ENCODE data around the gene DHDH.
"Not testable (repeated sequence)": the region's sequence is repeated elsewhere in the genome, so short reads cannot be mapped to it uniquely, and the experiment has no call there.

Gene DHDH

DNA sequence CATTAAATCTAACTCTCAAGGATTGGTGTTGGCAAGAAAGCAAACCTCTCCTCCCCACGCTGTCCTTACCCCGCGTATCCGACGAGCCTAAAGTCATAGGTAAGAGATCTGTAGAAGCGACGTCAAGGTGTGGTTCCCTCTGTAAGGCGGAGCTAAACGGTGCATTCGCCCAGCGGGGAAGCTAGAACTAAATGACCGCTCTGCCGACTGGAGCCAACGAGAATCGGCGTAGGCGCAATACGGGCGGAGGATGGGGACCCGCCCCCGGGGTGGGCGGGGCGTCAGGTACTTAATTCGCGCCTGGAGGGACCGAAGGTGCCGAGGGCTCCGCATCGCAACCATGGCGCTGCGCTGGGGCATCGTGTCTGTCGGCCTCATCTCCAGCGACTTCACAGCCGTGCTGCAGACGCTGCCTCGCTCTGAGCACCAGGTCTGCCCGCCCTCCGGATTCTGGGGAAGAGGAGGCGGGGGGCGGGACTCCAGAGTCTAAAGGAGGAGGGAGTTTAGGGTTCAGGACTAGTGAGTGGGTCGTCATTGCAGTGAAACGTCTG is at the start of gene DHDH:
DHDH (plus strand) TSS at position 318 of the 551 bp plus-strand sequence; CDS start at position 341, 23 bp downstream.
- H3K4me1 ChIP-seq (ENCODE audit: insufficient read depth, insufficient read length) = peaks cover 4% of the 10 kb centered on the region
- H3K9ac ChIP-seq (ENCODE audit: insufficient read length, low read depth) = peak within 1 kb of the TSS; percentile 44
- peak; percentile 73 for DNase-seq (ENCODE audit: low read depth, low spot score)
- peak within 1 kb of the TSS; percentile 22 for H3K4me3 ChIP-seq (ENCODE audit: insufficient read length, low read depth)
- no peaks in the 10 kb centered on the region for H3K36me3 ChIP-seq (ENCODE audit: insufficient read depth, insufficient read length, low read length)
- no peaks in the 10 kb centered on the region for H3K9me3 ChIP-seq (ENCODE audit: insufficient read depth, low read length)
- peaks cover 28% of the 10 kb centered on the region for H3K27me3 ChIP-seq (ENCODE audit: insufficient read depth, insufficient read length)
- no peak for TF ChIP-seq SUZ12 (IDR thresholded peaks at IDR 0.05; ENCODE audit: extremely low read depth, insufficient read depth, insufficient read length)
- TF ChIP-seq ZNF274 (IDR thresholded peaks at IDR 0.05; ENCODE audit: low read depth, low read length) = no peak
- TF ChIP-seq YY1 (IDR thresholded peaks at IDR 0.05; ENCODE audit: insufficient read depth, insufficient read length) = no peak

DNA sequence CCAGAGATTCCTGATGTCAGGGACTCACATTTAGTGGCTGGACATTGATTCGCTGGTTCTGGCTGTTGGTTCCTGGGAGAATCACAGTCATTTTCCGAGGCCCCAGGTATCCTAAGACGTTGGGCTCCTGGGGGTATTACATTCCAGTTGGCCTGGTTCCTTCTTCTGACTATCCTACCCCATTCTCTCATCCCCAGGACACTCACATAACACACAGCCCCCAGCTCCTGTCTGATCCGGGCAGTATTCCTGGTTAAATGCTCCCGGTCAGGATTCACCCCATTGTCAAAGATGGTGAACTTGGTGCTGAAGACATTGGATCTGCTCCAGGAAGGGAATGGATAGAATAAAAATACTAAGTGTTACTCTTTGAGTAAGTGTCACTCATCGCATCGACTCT is 49.8 kb upstream of the DHDH start:
- Histone ChIP-seq H3K9ac (ENCODE audit: insufficient read length, low read depth) (no peak overlapping the region), H3K27me3 (ENCODE audit: insufficient read depth, insufficient read length) (no peaks in the 10 kb centered on the region), H3K36me3 (ENCODE audit: insufficient read depth, insufficient read length, low read length) (no peaks in the 10 kb centered on the region), H3K4me3 (ENCODE audit: insufficient read length, low read depth) (no peak overlapping the region), H3K4me1 (ENCODE audit: insufficient read depth, insufficient read length) (no peaks in the 10 kb centered on the region), H3K9me3 (ENCODE audit: insufficient read depth, low read length) (no peaks in the 10 kb centered on the region)
- no peak for DNase-seq (ENCODE audit: low read depth, low spot score)
- no peak for TF ChIP-seq YY1 (IDR thresholded peaks at IDR 0.05; ENCODE audit: insufficient read depth, insufficient read length)
- no peak for TF ChIP-seq ZNF274 (IDR thresholded peaks at IDR 0.05; ENCODE audit: low read depth, low read length)
- no peak for TF ChIP-seq SUZ12 (IDR thresholded peaks at IDR 0.05; ENCODE audit: extremely low read depth, insufficient read depth, insufficient read length)

DNA sequence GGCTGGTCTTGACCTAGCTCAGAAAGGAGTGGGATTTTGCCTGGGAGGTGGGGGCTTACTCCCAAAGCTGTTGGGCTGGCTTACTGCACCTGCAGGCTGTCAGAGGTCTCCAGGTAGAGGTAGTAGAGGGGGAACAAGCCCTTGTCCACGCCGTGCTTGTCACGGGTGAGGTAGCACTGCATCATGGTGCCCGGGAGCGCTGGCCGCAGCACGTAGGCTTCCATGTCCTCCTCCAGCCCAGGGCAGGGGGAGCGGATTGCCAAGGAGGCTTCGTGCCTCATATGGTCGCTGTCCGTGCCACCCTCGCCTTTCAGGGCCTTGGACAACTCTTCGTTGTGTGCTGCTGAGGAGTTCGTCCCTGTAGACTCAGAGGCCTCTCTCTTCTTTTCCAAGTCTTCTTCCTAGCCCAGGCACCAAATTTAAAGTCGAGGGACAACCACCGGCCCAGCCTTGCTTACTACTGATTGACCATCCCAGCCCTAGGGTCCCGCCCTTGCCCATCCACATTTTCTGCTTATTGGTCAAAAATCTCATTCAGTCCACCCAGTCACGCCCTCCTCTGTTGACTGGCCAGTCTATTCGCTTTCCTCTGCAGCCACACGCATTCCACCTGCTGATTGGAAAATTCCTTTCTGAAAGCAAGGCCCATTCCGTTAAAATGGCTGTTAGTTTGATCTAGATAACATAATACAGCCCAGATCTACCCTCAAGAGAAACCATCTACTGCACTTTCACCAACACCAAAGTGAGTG is 45.5 kb upstream of the DHDH start:
- DNase-seq (ENCODE audit: low read depth, low spot score) = no peak
- Histone ChIP-seq H3K36me3 (ENCODE audit: insufficient read depth, insufficient read length, low read length) (no peaks in the 10 kb centered on the region), H3K9me3 (ENCODE audit: insufficient read depth, low read length) (no peaks in the 10 kb centered on the region), H3K4me3 (ENCODE audit: insufficient read length, low read depth) (no peak overlapping the region), H3K9ac (ENCODE audit: insufficient read length, low read depth) (no peak overlapping the region), H3K27me3 (ENCODE audit: insufficient read depth, insufficient read length) (no peaks in the 10 kb centered on the region), H3K4me1 (ENCODE audit: insufficient read depth, insufficient read length) (no peaks in the 10 kb centered on the region)
- TF ChIP-seq SUZ12 (IDR thresholded peaks at IDR 0.05; ENCODE audit: extremely low read depth, insufficient read depth, insufficient read length) (no peak), ZNF274 (IDR thresholded peaks at IDR 0.05; ENCODE audit: low read depth, low read length) (no peak), YY1 (IDR thresholded peaks at IDR 0.05; ENCODE audit: insufficient read depth, insufficient read length) (no peak)

DNA sequence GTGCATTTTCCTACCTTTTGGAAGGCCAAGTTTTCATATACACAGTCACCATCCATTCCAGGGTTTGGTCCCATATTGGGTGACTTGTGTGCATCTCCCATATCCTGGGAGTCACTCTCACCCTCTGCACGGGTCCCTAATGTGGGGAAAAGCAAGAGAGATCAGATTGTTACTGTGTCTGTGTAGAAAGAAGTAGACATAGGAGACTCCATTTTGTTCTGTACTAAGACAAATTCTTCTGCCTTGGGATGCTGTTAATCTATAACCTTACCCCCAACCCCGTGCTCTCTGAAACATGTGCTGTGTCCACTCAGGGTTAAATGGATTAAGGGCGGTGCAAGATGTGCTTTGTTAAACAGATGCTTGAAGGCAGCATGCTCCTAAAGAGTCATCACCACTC is 44.0 kb upstream of the DHDH start:
- H3K9ac ChIP-seq (ENCODE audit: insufficient read length, low read depth); H3K27me3 ChIP-seq (ENCODE audit: insufficient read depth, insufficient read length); H3K36me3 ChIP-seq (ENCODE audit: insufficient read depth, insufficient read length, low read length); H3K9me3 ChIP-seq (ENCODE audit: insufficient read depth, low read length); DNase-seq (ENCODE audit: low read depth, low spot score); H3K4me1 ChIP-seq (ENCODE audit: insufficient read depth, insufficient read length); H3K4me3 ChIP-seq (ENCODE audit: insufficient read length, low read depth): not testable (repeated sequence)

DNA sequence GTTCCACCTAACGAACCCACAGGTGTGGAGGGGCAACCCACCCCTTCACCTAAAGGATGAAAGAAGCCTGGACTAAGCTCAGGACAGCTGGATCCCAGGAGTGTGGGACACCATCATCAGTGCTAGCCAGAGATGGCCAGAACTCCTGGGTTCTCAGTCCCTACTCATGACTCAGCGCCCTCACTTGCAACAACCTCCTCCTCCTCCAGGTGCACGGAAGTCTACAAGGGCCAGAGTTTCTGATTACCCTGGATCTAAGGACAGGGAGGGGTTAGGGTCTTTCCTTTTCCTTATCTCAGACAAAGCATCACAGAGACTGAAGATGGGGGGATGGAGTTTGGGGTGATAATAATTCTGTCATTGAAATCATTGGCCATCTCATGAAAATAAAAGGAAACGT is 42.9 kb upstream of the DHDH start:
- no peak for DNase-seq (ENCODE audit: low read depth, low spot score)
- Histone ChIP-seq H3K36me3 (ENCODE audit: insufficient read depth, insufficient read length, low read length) (no peaks in the 10 kb centered on the region), H3K27me3 (ENCODE audit: insufficient read depth, insufficient read length) (no peaks in the 10 kb centered on the region), H3K4me1 (ENCODE audit: insufficient read depth, insufficient read length) (peaks cover 4% of the 10 kb centered on the region), H3K4me3 (ENCODE audit: insufficient read length, low read depth) (no peak overlapping the region), H3K9ac (ENCODE audit: insufficient read length, low read depth) (no peak overlapping the region), H3K9me3 (ENCODE audit: insufficient read depth, low read length) (no peaks in the 10 kb centered on the region)
- no peak for TF ChIP-seq SUZ12 (IDR thresholded peaks at IDR 0.05; ENCODE audit: extremely low read depth, insufficient read depth, insufficient read length)
- no peak for TF ChIP-seq YY1 (IDR thresholded peaks at IDR 0.05; ENCODE audit: insufficient read depth, insufficient read length)
- no peak for TF ChIP-seq ZNF274 (IDR thresholded peaks at IDR 0.05; ENCODE audit: low read depth, low read length)

DNA sequence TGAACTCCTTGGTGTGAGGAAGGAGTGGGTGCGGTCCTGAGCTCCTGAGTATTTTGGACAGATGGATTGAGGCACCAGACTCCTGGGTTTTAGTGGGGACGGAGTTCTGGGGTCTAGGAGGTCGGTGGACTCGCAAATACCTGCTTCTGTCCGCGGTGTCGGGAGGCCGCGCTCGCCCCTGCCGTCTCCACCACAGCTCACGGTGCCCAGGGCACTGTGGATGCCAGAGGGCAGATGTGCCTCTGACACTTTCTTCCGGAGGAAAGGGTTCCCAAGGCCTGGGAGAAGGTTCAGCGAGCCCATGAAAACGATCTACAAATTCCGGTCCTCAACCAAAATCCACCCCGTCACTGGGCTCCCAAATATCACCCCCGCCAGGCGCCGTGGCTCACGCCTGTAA is 38.3 kb upstream of the DHDH start:
- Histone ChIP-seq H3K9me3 (ENCODE audit: insufficient read depth, low read length) (no peaks in the 10 kb centered on the region), H3K27me3 (ENCODE audit: insufficient read depth, insufficient read length) (no peaks in the 10 kb centered on the region), H3K36me3 (ENCODE audit: insufficient read depth, insufficient read length, low read length) (no peaks in the 10 kb centered on the region), H3K4me1 (ENCODE audit: insufficient read depth, insufficient read length) (peaks cover 4% of the 10 kb centered on the region), H3K9ac (ENCODE audit: insufficient read length, low read depth) (no peak overlapping the region), H3K4me3 (ENCODE audit: insufficient read length, low read depth) (no peak overlapping the region)
- no peak for TF ChIP-seq ZNF274 (IDR thresholded peaks at IDR 0.05; ENCODE audit: low read depth, low read length)
- TF ChIP-seq SUZ12 (IDR thresholded peaks at IDR 0.05; ENCODE audit: extremely low read depth, insufficient read depth, insufficient read length) = no peak
- no peak for TF ChIP-seq YY1 (IDR thresholded peaks at IDR 0.05; ENCODE audit: insufficient read depth, insufficient read length)
- DNase-seq (ENCODE audit: low read depth, low spot score) = no peak

DNA sequence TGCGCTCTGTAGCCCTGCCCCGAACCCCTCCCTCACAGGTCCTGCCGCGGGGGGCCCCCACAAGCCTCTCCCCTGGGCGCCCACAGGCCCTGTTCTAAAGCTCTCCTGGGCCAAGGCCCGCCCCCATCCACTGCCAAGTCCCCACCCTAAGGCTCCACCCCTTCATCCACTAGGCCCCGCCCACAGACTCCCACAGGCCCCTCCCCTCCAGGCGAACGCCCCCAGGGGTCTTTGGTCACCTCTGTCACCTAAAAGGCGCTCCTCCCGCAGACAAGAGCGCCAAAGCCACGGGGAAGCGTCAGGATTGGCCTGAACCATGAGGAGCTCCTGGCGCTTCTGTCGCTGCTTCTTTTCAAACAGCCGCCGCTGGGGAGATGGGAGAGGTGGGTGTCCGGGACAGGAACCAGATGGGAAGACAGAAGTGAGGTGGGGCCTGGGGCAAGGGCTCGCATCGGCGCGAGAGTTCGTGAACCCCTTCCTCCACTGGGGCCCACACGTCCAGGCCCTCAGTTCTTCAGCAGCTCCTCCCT is 37.2 kb upstream of the DHDH start:
- TF ChIP-seq SUZ12 (IDR thresholded peaks at IDR 0.05; ENCODE audit: extremely low read depth, insufficient read depth, insufficient read length) (no peak), ZNF274 (IDR thresholded peaks at IDR 0.05; ENCODE audit: low read depth, low read length) (no peak), YY1 (IDR thresholded peaks at IDR 0.05; ENCODE audit: insufficient read depth, insufficient read length) (no peak)
- Histone ChIP-seq H3K4me3 (ENCODE audit: insufficient read length, low read depth) (no peak overlapping the region), H3K9me3 (ENCODE audit: insufficient read depth, low read length) (no peaks in the 10 kb centered on the region), H3K4me1 (ENCODE audit: insufficient read depth, insufficient read length) (peaks cover 4% of the 10 kb centered on the region), H3K9ac (ENCODE audit: insufficient read length, low read depth) (peak overlapping the region; percentile 10), H3K36me3 (ENCODE audit: insufficient read depth, insufficient read length, low read length) (no peaks in the 10 kb centered on the region), H3K27me3 (ENCODE audit: insufficient read depth, insufficient read length) (no peaks in the 10 kb centered on the region)
- no peak for DNase-seq (ENCODE audit: low read depth, low spot score)
